ENCODE results near the gene LCN10. TPM values are rescaled to one million over a fixed set of nuclear protein-coding genes. Genes with fewer than 3 reads are reported as not detected.
A peak's percentile ranks its signal among the peaks of the same experiment; 100 is the strongest.

LCN10 gene
- total RNA-seq, 1 donor from 2014 or later: 0.39 TPM

GRCh38 chr9:136693490-136694162, 49.1 kb downstream of the LCN10 start:
- H3K27me3 Mint-ChIP-seq (ENCODE audit: insufficient read depth): peaks cover 11% of the 10 kb centered on the region
- H3K9me3 Mint-ChIP-seq: no peaks in the 10 kb centered on the region
- no peaks in the 10 kb centered on the region for H3K36me3 Mint-ChIP-seq (ENCODE audit: low read depth)
- intact Hi-C loops (cut with micrococcal nuclease): no loop called here
- no peak for DNase-seq (ENCODE audit: low spot score)
- H3K4me1 Mint-ChIP-seq (ENCODE audit: low read depth): no peaks in the 10 kb centered on the region
- H3K27ac Mint-ChIP-seq: no peak overlapping the region
- H3K4me3 Mint-ChIP-seq: no peak overlapping the region

GRCh38 chr9:136693135-136693489, 49.6 kb downstream of the LCN10 start:
- no peaks in the 10 kb centered on the region for H3K36me3 Mint-ChIP-seq (ENCODE audit: low read depth)
- no peaks in the 10 kb centered on the region for H3K9me3 Mint-ChIP-seq
- H3K4me3 Mint-ChIP-seq: no peak overlapping the region
- no peaks in the 10 kb centered on the region for H3K4me1 Mint-ChIP-seq (ENCODE audit: low read depth)
- no peak overlapping the region for H3K27ac Mint-ChIP-seq
- DNase-seq (ENCODE audit: low spot score): no peak
- intact Hi-C loops (cut with micrococcal nuclease): no loop called here
- peaks cover 7% of the 10 kb centered on the region for H3K27me3 Mint-ChIP-seq (ENCODE audit: insufficient read depth)

GRCh38 chr9:136692185-136693134, 50.3 kb downstream of the LCN10 start:
- Mint-ChIP-seq H3K4me3 (no peak overlapping the region), H3K27me3 (ENCODE audit: insufficient read depth) (peaks cover 7% of the 10 kb centered on the region), H3K27ac (no peak overlapping the region), H3K9me3 (no peaks in the 10 kb centered on the region), H3K36me3 (ENCODE audit: low read depth) (no peaks in the 10 kb centered on the region), H3K4me1 (ENCODE audit: low read depth) (no peaks in the 10 kb centered on the region)
- no peak for DNase-seq (ENCODE audit: low spot score)
- intact Hi-C loops (cut with micrococcal nuclease): no loop called here

- Mint-ChIP-seq H3K4me1 (ENCODE audit: low read depth) (no peaks in the 10 kb centered on the region), H3K27ac (no peak overlapping the region), H3K9me3 (no peaks in the 10 kb centered on the region), H3K36me3 (ENCODE audit: low read depth) (no peaks in the 10 kb centered on the region), H3K4me3 (no peak overlapping the region), H3K27me3 (ENCODE audit: insufficient read depth) (peaks cover 5% of the 10 kb centered on the region)
- intact Hi-C loops (cut with micrococcal nuclease): no loop called here
- no peak for DNase-seq (ENCODE audit: low spot score)
Measured at GRCh38 chr9:136691316-136692184, 51.2 kb downstream of the LCN10 start.

- Mint-ChIP-seq H3K4me1 (ENCODE audit: low read depth) (no peaks in the 10 kb centered on the region), H3K27me3 (ENCODE audit: insufficient read depth) (peaks cover 5% of the 10 kb centered on the region), H3K4me3 (no peak overlapping the region), H3K36me3 (ENCODE audit: low read depth) (no peaks in the 10 kb centered on the region), H3K27ac (no peak overlapping the region), H3K9me3 (no peaks in the 10 kb centered on the region)
- DNase-seq (ENCODE audit: low spot score): no peak
- intact Hi-C loops (cut with micrococcal nuclease): no loop called here
Measured at GRCh38 chr9:136690806-136691261, 51.9 kb downstream of the LCN10 start.

GRCh38 chr9:136690104-136690805, 52.5 kb downstream of the LCN10 start:
- H3K4me3 Mint-ChIP-seq: no peak overlapping the region
- H3K36me3 Mint-ChIP-seq (ENCODE audit: low read depth): no peaks in the 10 kb centered on the region
- no peaks in the 10 kb centered on the region for H3K9me3 Mint-ChIP-seq
- intact Hi-C loops (cut with micrococcal nuclease): no loop called here
- no peaks in the 10 kb centered on the region for H3K4me1 Mint-ChIP-seq (ENCODE audit: low read depth)
- no peak overlapping the region for H3K27ac Mint-ChIP-seq
- no peak for DNase-seq (ENCODE audit: low spot score)
- H3K27me3 Mint-ChIP-seq (ENCODE audit: insufficient read depth): peaks cover 5% of the 10 kb centered on the region

- peak overlapping the region; percentile 54 for H3K4me3 Mint-ChIP-seq
- no peaks in the 10 kb centered on the region for H3K4me1 Mint-ChIP-seq (ENCODE audit: low read depth)
- no peaks in the 10 kb centered on the region for H3K9me3 Mint-ChIP-seq
- no peak for DNase-seq (ENCODE audit: low spot score)
- peaks cover 5% of the 10 kb centered on the region for H3K27me3 Mint-ChIP-seq (ENCODE audit: insufficient read depth)
- H3K36me3 Mint-ChIP-seq (ENCODE audit: low read depth): no peaks in the 10 kb centered on the region
- intact Hi-C loops (cut with micrococcal nuclease): no loop called here
- no peak overlapping the region for H3K27ac Mint-ChIP-seq
Measured at GRCh38 chr9:136689108-136689460, 53.7 kb downstream of the LCN10 start.

- H3K36me3 Mint-ChIP-seq (ENCODE audit: low read depth): no peaks in the 10 kb centered on the region
- peaks cover 5% of the 10 kb centered on the region for H3K27me3 Mint-ChIP-seq (ENCODE audit: insufficient read depth)
- no peaks in the 10 kb centered on the region for H3K9me3 Mint-ChIP-seq
- intact Hi-C loops (cut with micrococcal nuclease): no loop called here
- DNase-seq (ENCODE audit: low spot score): no peak
- peak overlapping the region; percentile 70 for H3K4me3 Mint-ChIP-seq
- H3K27ac Mint-ChIP-seq: no peak overlapping the region
- H3K4me1 Mint-ChIP-seq (ENCODE audit: low read depth): no peaks in the 10 kb centered on the region
Measured at GRCh38 chr9:136688274-136689107, 54.2 kb downstream of the LCN10 start.

Other genes starting within 250 kb of the LCN10 start
- gene NOTCH1, start 196.9 kb downstream of the LCN10 start, total RNA-seq: 115 and 121 TPM in 2 replicates
- 2.4 and 2.5 TPM in 2 replicates for gene EGFL7, start 80.0 kb downstream of the LCN10 start, total RNA-seq
- 24.7 and 25.0 TPM in 2 replicates for gene AGPAT2, start 55.5 kb downstream of the LCN10 start, total RNA-seq
- gene DIPK1B, start 30.4 kb downstream of the LCN10 start, total RNA-seq: 0.47 and 0.88 TPM in 2 replicates
- not detected in 2 replicates for gene LCN6, start 5.6 kb upstream of the LCN10 start, total RNA-seq
- gene LCN8, start 15.3 kb upstream of the LCN10 start, total RNA-seq: not detected in 2 replicates
- gene LCN15, start 21.6 kb upstream of the LCN10 start, total RNA-seq: not detected in 2 replicates
- 37.2 and 39.0 TPM in 2 replicates for gene TMEM141, start 48.4 kb upstream of the LCN10 start, total RNA-seq
- 0.52 TPM in 1 of 2 replicates, not detected in the other for gene CCDC183, start 53.4 kb upstream of the LCN10 start, total RNA-seq
- 109 and 114 TPM in 2 replicates for gene RABL6, start 65.0 kb upstream of the LCN10 start, total RNA-seq
- gene AJM1, start 99.5 kb upstream of the LCN10 start, total RNA-seq: 5.1 and 5.8 TPM in 2 replicates
- gene PHPT1, start 106.5 kb upstream of the LCN10 start, total RNA-seq: 134 and 139 TPM in 2 replicates
- gene MAMDC4, start 109.4 kb upstream of the LCN10 start, total RNA-seq: 18.2 and 23.6 TPM in 2 replicates
- gene EDF1, start 123.4 kb upstream of the LCN10 start, total RNA-seq: 410 and 418 TPM in 2 replicates
- gene TRAF2, start 143.6 kb upstream of the LCN10 start, total RNA-seq: 67.4 and 76.3 TPM in 2 replicates
- gene FBXW5, start 201.8 kb upstream of the LCN10 start, total RNA-seq: 92.5 and 96.2 TPM in 2 replicates
- gene C8G, start 202.3 kb upstream of the LCN10 start, total RNA-seq: 0.56 and 1.5 TPM in 2 replicates
- 1.8 and 1.9 TPM in 2 replicates for gene LCN12, start 209.3 kb upstream of the LCN10 start, total RNA-seq
- gene PTGDS, start 234.6 kb upstream of the LCN10 start, total RNA-seq: 0.36 TPM in 1 of 2 replicates, not detected in the other
- gene LCNL1, start 240.1 kb upstream of the LCN10 start, total RNA-seq: not detected in 2 replicates
- gene PAXX, start 249.5 kb upstream of the LCN10 start, total RNA-seq: 79.4 and 84.5 TPM in 2 replicates